ENCODE results near the gene HMGCL.
"Not testable (repeated sequence)": the region's sequence is repeated elsewhere in the genome, so short reads cannot be mapped to it uniquely, and the experiment has no call there.

The HMGCL gene

GRCh38 chr1:23854568-23854967 lies 29.3 kb upstream of the HMGCL start:
- H3K9me2 ChIP-seq (replicated peaks; ENCODE audit: low read depth, low read length), result no peaks in the 10 kb centered on the region
- no peaks in the 10 kb centered on the region for H3K79me2 ChIP-seq (ENCODE audit: insufficient read depth, low read length)
- no peaks in the 10 kb centered on the region for H3F3A ChIP-seq (ENCODE audit: low read depth)
- no peaks in the 10 kb centered on the region for H3K36me3 ChIP-seq (ENCODE audit: insufficient read depth, low read length)
- H4K20me1 ChIP-seq (ENCODE audit: insufficient read depth, low read length, poor library complexity, severe bottlenecking), result no peaks in the 10 kb centered on the region
- TF ChIP-seq, protein P1, sequence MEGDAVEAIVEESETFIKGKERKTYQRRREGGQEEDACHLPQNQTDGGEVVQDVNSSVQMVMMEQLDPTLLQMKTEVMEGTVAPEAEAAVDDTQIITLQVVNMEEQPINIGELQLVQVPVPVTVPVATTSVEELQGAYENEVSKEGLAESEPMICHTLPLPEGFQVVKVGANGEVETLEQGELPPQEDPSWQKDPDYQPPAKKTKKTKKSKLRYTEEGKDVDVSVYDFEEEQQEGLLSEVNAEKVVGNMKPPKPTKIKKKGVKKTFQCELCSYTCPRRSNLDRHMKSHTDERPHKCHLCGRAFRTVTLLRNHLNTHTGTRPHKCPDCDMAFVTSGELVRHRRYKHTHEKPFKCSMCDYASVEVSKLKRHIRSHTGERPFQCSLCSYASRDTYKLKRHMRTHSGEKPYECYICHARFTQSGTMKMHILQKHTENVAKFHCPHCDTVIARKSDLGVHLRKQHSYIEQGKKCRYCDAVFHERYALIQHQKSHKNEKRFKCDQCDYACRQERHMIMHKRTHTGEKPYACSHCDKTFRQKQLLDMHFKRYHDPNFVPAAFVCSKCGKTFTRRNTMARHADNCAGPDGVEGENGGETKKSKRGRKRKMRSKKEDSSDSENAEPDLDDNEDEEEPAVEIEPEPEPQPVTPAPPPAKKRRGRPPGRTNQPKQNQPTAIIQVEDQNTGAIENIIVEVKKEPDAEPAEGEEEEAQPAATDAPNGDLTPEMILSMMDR (conservative IDR thresholded peaks at IDR 0.05; ENCODE audit: low read length), result peak; percentile 52
- no peak for TF ChIP-seq EZH2phosphoT487 (IDR thresholded peaks at IDR 0.05; ENCODE audit: borderline replicate concordance)
- H2AFZ ChIP-seq (ENCODE audit: low read length), result no peak overlapping the region
- no peak overlapping the region for H3K4me2 ChIP-seq (ENCODE audit: low read depth, low read length, poor library complexity, severe bottlenecking)
- no peak overlapping the region for H3K4me3 ChIP-seq (ENCODE audit: low read length, poor library complexity, severe bottlenecking)
- no peaks in the 10 kb centered on the region for H3K4me1 ChIP-seq (ENCODE audit: insufficient read depth, low read length, poor library complexity, severe bottlenecking)
- H3K9me3 ChIP-seq (ENCODE audit: insufficient read depth, low read depth, low read length), result no peaks in the 10 kb centered on the region
- no peaks in the 10 kb centered on the region for H3K27me3 ChIP-seq (ENCODE audit: insufficient read depth, low read length, poor library complexity, severe bottlenecking)
- no peak overlapping the region for H3K9ac ChIP-seq (ENCODE audit: low read depth, low read length, poor library complexity, severe bottlenecking)

- not testable (repeated sequence) for H3K9me2 ChIP-seq (replicated peaks; ENCODE audit: low read depth, low read length); H3K4me3 ChIP-seq (ENCODE audit: low read length, poor library complexity, severe bottlenecking); H3K9me3 ChIP-seq (ENCODE audit: insufficient read depth, low read depth, low read length); H3F3A ChIP-seq (ENCODE audit: low read depth); H4K20me1 ChIP-seq (ENCODE audit: insufficient read depth, low read length, poor library complexity, severe bottlenecking); H3K4me2 ChIP-seq (ENCODE audit: low read depth, low read length, poor library complexity, severe bottlenecking); H3K36me3 ChIP-seq (ENCODE audit: insufficient read depth, low read length); H3K27me3 ChIP-seq (ENCODE audit: insufficient read depth, low read length, poor library complexity, severe bottlenecking); H3K4me1 ChIP-seq (ENCODE audit: insufficient read depth, low read length, poor library complexity, severe bottlenecking); H3K9ac ChIP-seq (ENCODE audit: low read depth, low read length, poor library complexity, severe bottlenecking); H2AFZ ChIP-seq (ENCODE audit: low read length); H3K79me2 ChIP-seq (ENCODE audit: insufficient read depth, low read length)
Measured at GRCh38 chr1:23853124-23853523, 27.9 kb upstream of the HMGCL start.

DNA sequence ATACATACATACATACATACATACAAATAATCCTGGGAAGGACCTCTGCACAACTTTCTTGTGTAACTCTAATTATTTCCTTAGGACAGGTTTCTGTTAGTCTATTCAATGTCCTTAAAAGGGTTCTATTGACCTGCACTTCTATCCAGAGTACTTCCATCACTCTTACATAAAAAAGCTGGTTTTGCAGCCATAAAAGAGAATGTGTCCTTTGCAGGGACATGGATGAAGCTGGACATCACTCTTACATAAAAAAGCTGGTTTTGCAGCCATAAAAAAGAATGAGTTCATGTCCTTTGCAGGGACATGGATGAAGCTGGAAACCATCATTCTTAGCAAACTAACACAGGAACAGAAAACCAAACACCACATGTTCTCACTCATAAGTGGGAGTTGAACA lies 26.2 kb upstream of the HMGCL start:
- not testable (repeated sequence) for H3K79me2 ChIP-seq (ENCODE audit: insufficient read depth, low read length); H3K4me2 ChIP-seq (ENCODE audit: low read depth, low read length, poor library complexity, severe bottlenecking); H3K9me2 ChIP-seq (replicated peaks; ENCODE audit: low read depth, low read length); H3K36me3 ChIP-seq (ENCODE audit: insufficient read depth, low read length); H3K27me3 ChIP-seq (ENCODE audit: insufficient read depth, low read length, poor library complexity, severe bottlenecking); H4K20me1 ChIP-seq (ENCODE audit: insufficient read depth, low read length, poor library complexity, severe bottlenecking); H3K9ac ChIP-seq (ENCODE audit: low read depth, low read length, poor library complexity, severe bottlenecking); H3K4me3 ChIP-seq (ENCODE audit: low read length, poor library complexity, severe bottlenecking); H3F3A ChIP-seq (ENCODE audit: low read depth); H2AFZ ChIP-seq (ENCODE audit: low read length); H3K4me1 ChIP-seq (ENCODE audit: insufficient read depth, low read length, poor library complexity, severe bottlenecking); H3K9me3 ChIP-seq (ENCODE audit: insufficient read depth, low read depth, low read length)

DNA sequence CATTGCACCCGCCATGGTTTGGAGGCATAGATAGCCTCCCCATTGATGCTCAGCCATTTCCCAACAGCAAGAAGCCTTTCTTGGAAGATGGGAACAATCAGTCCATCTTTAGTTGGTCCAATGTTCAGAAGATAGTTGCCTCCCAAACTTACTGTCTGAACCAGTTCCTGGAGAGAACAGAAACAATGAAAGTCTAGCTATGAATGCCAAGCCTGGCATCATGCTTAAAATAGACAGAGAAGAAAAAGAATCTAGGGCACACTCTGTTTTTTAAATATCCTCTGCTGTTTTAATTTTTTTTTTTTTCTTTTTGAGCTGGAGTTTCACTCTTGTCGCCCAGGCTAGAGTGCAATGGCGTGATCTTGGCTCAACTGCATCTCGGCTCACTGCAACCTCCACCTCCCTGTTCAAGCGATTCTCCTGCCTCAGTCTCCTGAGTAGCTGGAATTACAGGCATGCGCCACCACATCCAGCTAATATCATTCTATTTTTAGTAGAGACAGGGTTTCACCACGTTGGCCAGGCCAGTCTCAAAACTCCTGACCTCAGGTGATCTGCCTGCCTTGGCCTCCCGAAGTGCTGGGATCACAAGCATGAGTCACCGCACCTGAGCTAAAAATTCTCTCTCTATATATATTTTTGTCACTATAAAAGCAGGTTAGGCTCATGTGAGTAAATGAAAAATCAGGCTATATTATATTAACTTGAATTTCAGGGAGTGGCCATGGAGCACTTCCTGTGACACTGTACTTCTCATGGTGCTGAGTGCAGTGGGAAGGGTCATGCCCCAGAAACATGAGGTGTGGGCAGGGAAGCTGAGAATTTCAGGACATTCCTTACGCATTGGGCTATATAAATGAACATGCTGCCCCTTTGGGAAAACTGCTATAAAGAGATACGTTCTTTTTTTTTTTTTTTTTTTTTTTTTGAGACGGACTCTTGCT lies 23.7 kb upstream of the HMGCL start:
- H3K9me2 ChIP-seq (replicated peaks; ENCODE audit: low read depth, low read length), result no peaks in the 10 kb centered on the region
- H2AFZ ChIP-seq (ENCODE audit: low read length), result no peak overlapping the region
- no peaks in the 10 kb centered on the region for H3K36me3 ChIP-seq (ENCODE audit: insufficient read depth, low read length)
- no peaks in the 10 kb centered on the region for H3K79me2 ChIP-seq (ENCODE audit: insufficient read depth, low read length)
- H3K27me3 ChIP-seq (ENCODE audit: insufficient read depth, low read length, poor library complexity, severe bottlenecking), result no peaks in the 10 kb centered on the region
- H3K9me3 ChIP-seq (ENCODE audit: insufficient read depth, low read depth, low read length), result no peaks in the 10 kb centered on the region
- no peak overlapping the region for H3K9ac ChIP-seq (ENCODE audit: low read depth, low read length, poor library complexity, severe bottlenecking)
- no peaks in the 10 kb centered on the region for H3K4me1 ChIP-seq (ENCODE audit: insufficient read depth, low read length, poor library complexity, severe bottlenecking)
- TF ChIP-seq, protein P1 (conservative IDR thresholded peaks at IDR 0.05; ENCODE audit: low read length), result no peak
- TF ChIP-seq EZH2phosphoT487 (IDR thresholded peaks at IDR 0.05; ENCODE audit: borderline replicate concordance), result no peak
- H4K20me1 ChIP-seq (ENCODE audit: insufficient read depth, low read length, poor library complexity, severe bottlenecking), result no peaks in the 10 kb centered on the region
- H3K4me3 ChIP-seq (ENCODE audit: low read length, poor library complexity, severe bottlenecking), result no peak overlapping the region
- H3K4me2 ChIP-seq (ENCODE audit: low read depth, low read length, poor library complexity, severe bottlenecking), result no peak overlapping the region
- no peaks in the 10 kb centered on the region for H3F3A ChIP-seq (ENCODE audit: low read depth)

- H2AFZ ChIP-seq (ENCODE audit: low read length); H3K27me3 ChIP-seq (ENCODE audit: insufficient read depth, low read length, poor library complexity, severe bottlenecking); H3K9me2 ChIP-seq (replicated peaks; ENCODE audit: low read depth, low read length); H3K9ac ChIP-seq (ENCODE audit: low read depth, low read length, poor library complexity, severe bottlenecking); H3K79me2 ChIP-seq (ENCODE audit: insufficient read depth, low read length); H3F3A ChIP-seq (ENCODE audit: low read depth); H4K20me1 ChIP-seq (ENCODE audit: insufficient read depth, low read length, poor library complexity, severe bottlenecking); H3K4me3 ChIP-seq (ENCODE audit: low read length, poor library complexity, severe bottlenecking); H3K36me3 ChIP-seq (ENCODE audit: insufficient read depth, low read length); H3K9me3 ChIP-seq (ENCODE audit: insufficient read depth, low read depth, low read length); H3K4me2 ChIP-seq (ENCODE audit: low read depth, low read length, poor library complexity, severe bottlenecking); H3K4me1 ChIP-seq (ENCODE audit: insufficient read depth, low read length, poor library complexity, severe bottlenecking): not testable (repeated sequence)
Measured at GRCh38 chr1:23847482-23848095, 22.4 kb upstream of the HMGCL start.
